GM18505 (cell line): ENCODE data around the gene DOK5.

Source experiments
- ATAC-seq: cut with Tn5 transposase; IDR thresholded peaks from one replicate; pipeline ENCODE4 v1.9.1; 2021; ENCODE audit not compliant: unreplicated experiment
- POLR2A ChIP-seq: IDR thresholded peaks from 4 replicates; pipeline ENCODE4 v1.6.1; 2011; ENCODE audit warnings: borderline replicate concordance; ENCODE audit not compliant: insufficient read depth, insufficient read length; ENCODE audit errors: extremely low read depth

DOK5 gene

DNA sequence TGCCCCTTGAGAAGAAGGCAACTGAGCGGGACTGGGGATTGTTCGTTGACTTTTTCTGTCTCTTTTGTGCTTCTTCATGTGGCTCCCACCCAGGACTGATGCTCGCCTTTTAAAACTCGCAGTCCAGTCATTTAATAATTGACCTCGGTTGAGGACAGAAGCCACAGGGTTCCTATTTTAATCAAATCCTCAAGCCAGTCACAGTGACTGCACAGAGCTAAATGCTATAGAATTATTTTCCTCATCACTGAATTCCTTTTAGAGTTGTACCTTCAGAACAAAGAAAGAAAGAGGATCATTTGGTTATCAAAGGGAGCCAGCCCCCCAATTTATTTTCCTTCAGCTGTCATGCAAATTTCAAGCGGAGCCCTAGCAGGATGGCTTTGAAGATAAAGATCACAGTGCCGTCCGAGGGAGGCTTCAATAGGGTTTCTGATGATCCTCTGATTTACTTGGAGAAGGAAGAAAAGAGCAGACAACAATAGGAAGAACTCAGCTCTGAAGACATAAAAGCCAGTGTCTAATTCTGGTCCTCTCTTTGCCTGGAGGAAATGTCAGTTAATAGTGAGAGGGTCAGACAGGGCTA is 186.6 kb downstream of the DOK5 start:
- TF ChIP-seq POLR2A = no peak
- ATAC-seq = no peak

GRCh38 chr20:54665812-54666211 is 190.4 kb downstream of the DOK5 start:
- TF ChIP-seq POLR2A = no peak
- no peak for ATAC-seq

- ATAC-seq = peak; percentile 73
- no peak for TF ChIP-seq POLR2A
Measured at GRCh38 chr20:54668271-54669039, 193.1 kb downstream of the DOK5 start.

DNA sequence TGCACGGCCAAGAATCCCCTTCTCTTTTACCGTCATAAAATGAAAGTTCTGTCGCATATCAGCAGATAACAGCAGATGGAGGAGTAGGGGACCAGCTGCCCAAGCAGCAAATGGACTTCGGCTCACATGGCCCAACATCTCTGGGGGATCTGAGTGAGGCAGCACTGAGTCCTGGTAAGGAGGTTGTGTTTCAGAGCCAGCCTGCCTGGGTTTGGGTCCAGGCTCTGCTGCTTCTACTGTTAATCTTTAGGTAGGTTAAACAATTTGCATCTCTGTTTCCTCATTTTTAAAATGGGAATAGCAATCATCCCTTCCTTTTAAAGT is 193.6 kb downstream of the DOK5 start:
- ATAC-seq = no peak
- TF ChIP-seq POLR2A = no peak

GRCh38 chr20:54678253-54678652 is 202.9 kb downstream of the DOK5 start:
- TF ChIP-seq POLR2A = no peak
- ATAC-seq = no peak

DNA sequence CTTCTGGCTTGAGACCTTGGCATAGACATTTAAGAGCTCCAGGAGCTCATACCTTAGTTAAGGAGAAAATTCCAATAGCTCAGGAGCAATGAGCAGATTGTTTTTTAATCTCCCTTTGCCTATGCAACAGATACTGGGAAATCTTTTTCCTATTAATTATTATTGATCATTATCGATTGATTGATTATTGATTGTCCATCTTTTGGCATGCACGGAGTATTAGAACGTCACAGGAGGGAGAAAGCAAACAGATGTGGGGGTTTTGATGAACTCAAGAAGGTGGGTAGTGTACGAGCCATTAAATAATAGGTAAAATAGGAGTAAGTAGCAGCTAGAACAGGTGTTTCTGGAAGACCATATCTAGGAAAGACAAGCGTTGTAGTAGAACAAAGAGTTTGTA is 205.0 kb downstream of the DOK5 start:
- no peak for TF ChIP-seq POLR2A
- ATAC-seq = no peak

DNA sequence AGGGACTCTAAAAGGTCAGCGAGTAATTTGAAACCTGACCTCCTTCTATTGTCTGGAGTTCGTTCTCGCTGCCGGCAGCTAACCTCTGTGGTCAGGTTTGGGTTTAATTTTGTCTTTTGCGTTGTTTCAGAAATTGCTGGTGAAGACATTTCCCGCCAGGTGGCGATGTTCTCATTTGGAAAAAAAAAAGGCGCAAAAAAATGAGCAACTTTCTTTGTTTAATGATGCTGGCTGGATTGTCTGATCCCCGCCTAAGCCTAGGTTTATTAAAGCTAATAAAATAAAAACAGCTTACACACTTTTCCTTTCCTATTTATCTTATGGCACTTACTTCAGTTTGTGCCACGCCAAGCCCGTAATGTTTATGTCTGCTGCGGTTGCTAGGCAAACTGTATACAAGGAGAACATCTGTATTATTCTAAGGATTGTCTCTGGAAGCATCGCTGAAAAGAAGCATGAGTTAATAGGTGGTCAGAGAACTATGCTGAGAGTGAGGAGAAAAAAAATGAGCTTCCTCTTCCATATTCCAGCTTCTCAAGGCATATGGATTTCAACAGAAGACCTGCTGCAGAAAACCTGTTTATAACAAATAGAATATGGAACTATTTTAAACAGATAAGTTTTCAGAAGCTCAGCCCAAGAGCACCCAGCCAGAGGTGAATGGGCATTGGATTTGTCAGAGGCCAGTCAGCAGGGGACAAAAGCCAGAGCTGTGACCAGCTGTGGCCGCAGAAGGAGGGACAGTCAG is 205.7 kb downstream of the DOK5 start:
- no peak for TF ChIP-seq POLR2A
- ATAC-seq = no peak

DNA sequence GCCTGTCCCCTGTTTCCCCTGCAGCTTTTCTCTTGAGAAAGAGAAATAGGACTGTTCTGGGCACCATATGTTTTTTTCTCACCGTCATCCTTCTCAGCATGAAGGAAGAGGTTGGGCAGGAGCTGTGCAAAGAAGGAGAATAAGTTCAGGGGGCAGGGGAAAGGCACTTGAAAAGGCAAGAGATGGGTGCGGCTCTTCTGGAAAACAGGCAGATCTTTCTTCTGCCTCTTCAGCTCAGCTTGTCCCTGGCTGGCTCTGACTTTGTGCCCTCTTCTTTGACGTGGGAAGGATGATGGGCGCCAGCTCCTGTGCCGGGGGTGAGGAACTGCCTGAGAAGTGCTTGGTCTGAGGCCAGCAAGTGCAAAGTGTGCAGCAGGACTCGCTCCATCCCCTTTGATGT is 206.5 kb downstream of the DOK5 start:
- TF ChIP-seq POLR2A = no peak
- ATAC-seq = no peak

DNA sequence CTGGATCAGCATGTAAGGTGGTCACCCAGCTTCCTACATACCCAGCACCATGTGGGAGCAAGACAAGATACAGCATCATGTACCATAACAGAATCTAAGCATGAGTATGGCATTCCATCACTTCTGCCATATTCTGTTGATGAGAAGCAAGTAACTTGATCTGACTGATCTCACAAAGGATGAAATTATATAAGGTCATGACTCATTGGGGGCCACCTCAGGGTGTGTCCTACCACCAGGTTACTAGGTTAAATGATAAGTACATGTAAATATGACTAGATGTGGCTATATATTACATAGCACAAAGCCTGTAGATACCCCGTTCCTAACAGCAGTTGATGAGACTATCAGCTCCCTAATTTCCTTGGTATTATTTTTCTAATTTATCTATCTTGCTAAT is 213.1 kb downstream of the DOK5 start:
- ATAC-seq = no peak
- TF ChIP-seq POLR2A = no peak

- no peak for TF ChIP-seq POLR2A
- ATAC-seq = no peak
Measured at GRCh38 chr20:54690323-54690722, 214.9 kb downstream of the DOK5 start.

GRCh38 chr20:54691327-54691726 is 215.9 kb downstream of the DOK5 start:
- TF ChIP-seq POLR2A = no peak
- ATAC-seq = no peak

GRCh38 chr20:54692168-54692887 is 216.9 kb downstream of the DOK5 start:
- no peak for ATAC-seq
- TF ChIP-seq POLR2A = no peak

- ATAC-seq = no peak
Measured at GRCh38 chr20:54694516-54694915, 219.1 kb downstream of the DOK5 start.

More at GRCh38 chr20:54694516-54694915, 219.1 kb downstream of the DOK5 start:
- TF ChIP-seq POLR2A = no peak
